Left kidney (tissue), 8 donors: Measurements from ENCODE around the gene GJD3. TPM values are rescaled to one million over a fixed set of nuclear protein-coding genes. Genes with fewer than 3 reads are reported as not detected.
"Not testable (repeated sequence)": the region's sequence is repeated elsewhere in the genome, so short reads cannot be mapped to it uniquely, and the experiment has no call there.

Experiments
- DNase-seq: peaks from one replicate; pipeline ENCODE4 v3.0.0-alpha.2; 2013
- long read RNA-seq, 8 donors: transcript quantifications; one replicate each; lab custom pipeline, GENCODE V29; 2026
- polyA plus RNA-seq: library from polyadenylated mRNA; unstranded; fragments of 120-200 nt; gene quantifications from one replicate; pipeline ENCODE4 v1.2.1, GENCODE V29; 2013; ENCODE audit not compliant: insufficient read length

GJD3 gene
- polyA plus RNA-seq: not detected
- long read RNA-seq, donor 1, partial matches to known transcripts: 0 of 4 reads
- long read RNA-seq, donor 1, other reads (novel, unspliced or antisense): 0 of 4 reads
- long read RNA-seq, donor 2, partial matches to known transcripts: 0 of 2 reads
- long read RNA-seq, donor 2, other reads (novel, unspliced or antisense): 0 of 2 reads
- long read RNA-seq, donor 3, partial matches to known transcripts: 0 of 1 reads
- long read RNA-seq, donor 3, other reads (novel, unspliced or antisense): 0 of 1 reads
- long read RNA-seq, donor 4: 0 reads
- long read RNA-seq, donor 5, partial matches to known transcripts: 0 of 3 reads
- long read RNA-seq, donor 5, other reads (novel, unspliced or antisense): 0 of 3 reads
- long read RNA-seq, donor 6, partial matches to known transcripts: 0 of 2 reads
- long read RNA-seq, donor 6, other reads (novel, unspliced or antisense): 0 of 2 reads
- long read RNA-seq, donor 7, partial matches to known transcripts: 0 of 3 reads
- long read RNA-seq, donor 7, other reads (novel, unspliced or antisense): 0 of 3 reads
- long read RNA-seq, donor 8, partial matches to known transcripts: 0 of 1 reads
- long read RNA-seq, donor 8, other reads (novel, unspliced or antisense): 0 of 1 reads

- no peak for DNase-seq
Measured at GRCh38 chr17:40364121-40364861, at the start of gene GJD3. GJD3 (minus strand) TSS chr17:40364737; CDS start chr17:40363815, 922 bp downstream.

GRCh38 chr17:40414312-40414711 lies 49.8 kb upstream of the GJD3 start:
- not testable (repeated sequence) for DNase-seq

GRCh38 chr17:40412880-40413279 lies 48.3 kb upstream of the GJD3 start:
- no peak for DNase-seq

GRCh38 chr17:40411821-40412220 lies 47.3 kb upstream of the GJD3 start:
- DNase-seq: no peak

GRCh38 chr17:40410082-40410481 lies 45.5 kb upstream of the GJD3 start:
- DNase-seq: no peak

GRCh38 chr17:40409540-40409939 lies 45.0 kb upstream of the GJD3 start:
- DNase-seq: not testable (repeated sequence)

- no peak for DNase-seq
Measured at GRCh38 chr17:40407460-40407859, 42.9 kb upstream of the GJD3 start.

GRCh38 chr17:40404003-40404402 lies 39.5 kb upstream of the GJD3 start:
- DNase-seq: no peak

- DNase-seq: no peak
Measured at GRCh38 chr17:40402668-40403067, 38.1 kb upstream of the GJD3 start.

GRCh38 chr17:40399185-40399584 lies 34.6 kb upstream of the GJD3 start:
- peak; percentile 51 for DNase-seq

GRCh38 chr17:40386555-40386954 lies 22.0 kb upstream of the GJD3 start:
- DNase-seq: not testable (repeated sequence)

GRCh38 chr17:40382251-40382650 lies 17.7 kb upstream of the GJD3 start:
- no peak for DNase-seq

GRCh38 chr17:40378966-40379365 lies 14.4 kb upstream of the GJD3 start:
- DNase-seq: no peak

GRCh38 chr17:40377832-40378231 lies 13.3 kb upstream of the GJD3 start:
- no peak for DNase-seq

- DNase-seq: not testable (repeated sequence)
Measured at GRCh38 chr17:40376541-40376940, 12.0 kb upstream of the GJD3 start.

GRCh38 chr17:40375786-40376185 lies 11.2 kb upstream of the GJD3 start:
- DNase-seq: not testable (repeated sequence)

GRCh38 chr17:40374821-40375498 lies 10.4 kb upstream of the GJD3 start:
- no peak for DNase-seq

- DNase-seq: no peak
Measured at GRCh38 chr17:40373999-40374398, 9.5 kb upstream of the GJD3 start.

- DNase-seq: no peak
Measured at GRCh38 chr17:40373324-40373723, 8.8 kb upstream of the GJD3 start.

- not testable (repeated sequence) for DNase-seq
Measured at GRCh38 chr17:40372644-40373043, 8.1 kb upstream of the GJD3 start.

- no peak for DNase-seq
Measured at GRCh38 chr17:40372031-40372430, 7.5 kb upstream of the GJD3 start.

GRCh38 chr17:40371261-40371929 lies 6.9 kb upstream of the GJD3 start:
- no peak for DNase-seq
